Activated CD4-positive, alpha-beta T cell treated with anti-CD3 and anti-CD28 coated beads, Interleukin-2, amount 50 U/mL, for 24 hours (primary cell): Measurements from ENCODE around the gene EGFR.

Source experiments
- DNase-seq, 2 donors: peaks; one replicate each; pipeline ENCODE4 v3.0.0-alpha.2; 2020; ENCODE audit warnings: low read depth in 1 of 2, low spot score in 1 of 2

Gene EGFR

GRCh38 chr7:55240418-55241142 is 221.8 kb downstream of the EGFR start:
- DNase-seq = no peak

DNA sequence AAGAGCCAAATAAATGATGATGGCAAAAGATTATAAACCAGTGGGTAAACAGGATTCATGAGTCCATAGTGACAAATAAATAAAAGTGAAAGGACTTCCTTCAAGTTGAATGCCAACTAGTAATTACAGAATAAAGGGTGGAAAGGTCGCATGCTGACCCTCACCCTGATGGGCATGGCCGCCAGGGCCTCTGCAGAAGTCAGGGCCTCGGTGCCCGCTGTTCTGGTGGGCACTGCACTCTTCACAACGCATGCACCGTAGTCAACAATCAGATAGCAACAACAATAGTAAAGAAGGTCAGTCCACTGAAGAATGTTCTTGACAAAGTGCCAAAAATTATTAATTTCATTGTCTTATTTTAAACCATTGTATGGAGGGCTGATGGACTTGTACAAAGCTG is 223.1 kb downstream of the EGFR start:
- no peak for DNase-seq

- DNase-seq = no peak
Measured at GRCh38 chr7:55242613-55243012, 223.8 kb downstream of the EGFR start.

DNA sequence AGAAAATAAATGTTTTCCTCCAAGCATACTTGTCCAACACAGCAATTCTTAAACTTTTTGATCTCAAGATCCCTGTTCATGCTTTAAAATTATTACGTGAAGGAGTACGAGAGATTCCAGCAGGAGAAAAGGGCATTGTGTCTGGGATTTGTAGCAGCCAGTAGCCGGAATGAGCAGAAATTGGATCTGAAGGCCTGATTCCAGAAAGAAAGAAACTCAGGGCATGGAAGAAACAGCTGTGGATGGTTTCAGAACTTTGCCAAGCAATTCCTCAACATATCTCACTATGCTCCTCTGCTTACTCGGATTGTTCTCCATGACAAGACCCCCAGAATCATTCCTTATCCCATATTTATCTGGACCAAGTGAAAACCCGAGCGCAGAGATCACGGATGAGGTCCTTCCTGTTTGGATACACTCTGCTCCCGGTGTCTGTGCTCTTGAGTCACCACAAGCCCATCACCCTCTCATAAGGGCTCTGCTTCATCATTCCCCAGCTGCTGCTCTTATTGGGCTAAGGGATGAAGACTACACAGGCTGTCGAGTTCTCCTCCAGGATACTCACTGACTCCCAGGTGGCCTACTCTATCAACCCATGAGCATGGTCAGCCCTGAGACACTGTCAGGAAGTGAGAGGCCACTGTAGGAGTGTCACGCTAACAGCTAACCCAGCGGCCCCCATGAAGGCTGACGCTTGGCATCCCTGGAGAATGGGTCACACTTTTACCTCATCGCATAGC is 225.4 kb downstream of the EGFR start:
- DNase-seq = no peak

- DNase-seq = no peak
Measured at GRCh38 chr7:55245271-55245723, 226.5 kb downstream of the EGFR start.

GRCh38 chr7:55246171-55246570 is 227.4 kb downstream of the EGFR start:
- DNase-seq = no peak

DNA sequence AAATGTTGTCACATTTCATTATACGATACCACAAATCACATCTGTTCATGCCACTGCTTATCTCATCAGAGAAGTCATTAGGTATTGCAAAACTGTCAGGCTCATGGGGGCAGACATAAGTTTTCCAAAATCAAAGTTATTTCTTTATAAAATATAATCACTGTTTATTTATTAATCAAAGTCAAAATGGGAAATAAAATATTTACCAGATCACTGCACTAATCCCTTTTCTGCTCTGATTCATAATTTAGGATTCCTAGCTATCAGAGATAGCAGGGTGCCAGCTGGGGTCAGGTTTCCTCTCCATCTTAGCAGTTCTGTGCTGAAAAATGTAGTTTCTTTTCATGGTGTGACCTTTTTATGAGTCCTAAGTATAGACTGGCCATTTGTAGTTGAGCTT is 228.6 kb downstream of the EGFR start:
- DNase-seq = no peak

DNA sequence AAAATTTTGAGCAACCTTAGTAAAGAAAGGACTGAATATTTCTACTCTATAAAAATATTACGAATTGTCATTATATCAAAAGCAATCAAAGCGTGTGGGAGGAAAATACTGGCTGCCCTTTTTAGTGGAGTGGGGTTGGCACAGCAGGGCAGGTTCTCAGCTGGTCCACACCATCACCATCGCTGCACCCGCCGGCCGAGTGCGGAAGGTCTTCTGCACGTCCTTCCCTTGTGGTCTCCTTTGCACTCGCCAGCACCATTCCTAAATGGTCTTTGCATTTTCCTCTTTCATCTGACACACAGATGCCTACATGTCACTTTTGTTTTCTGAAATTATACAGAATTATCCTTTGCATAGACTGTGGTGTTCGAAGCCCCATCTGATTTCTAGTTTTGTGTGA is 229.7 kb downstream of the EGFR start:
- no peak for DNase-seq

DNA sequence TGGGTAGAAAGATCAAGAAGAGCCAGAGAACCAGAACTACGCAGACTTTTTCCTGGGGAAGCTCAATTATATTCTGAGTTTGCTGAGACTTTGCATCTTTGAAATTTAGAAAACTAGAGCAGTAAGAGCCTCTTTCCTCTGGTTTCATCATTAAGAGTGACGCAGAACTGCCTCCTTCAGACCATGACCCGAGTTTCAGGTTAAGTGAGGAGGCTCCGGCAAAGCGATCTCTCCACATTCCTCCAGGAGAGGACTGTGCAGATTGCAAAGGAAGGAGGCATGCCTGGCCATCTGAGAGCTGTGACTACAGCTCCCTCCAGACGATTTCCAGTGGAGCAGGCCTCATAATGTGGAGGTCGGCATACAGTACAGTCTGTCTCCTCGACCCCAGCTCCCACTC is 230.5 kb downstream of the EGFR start:
- DNase-seq = no peak

- DNase-seq = no peak
Measured at GRCh38 chr7:55250313-55250712, 231.5 kb downstream of the EGFR start.

DNA sequence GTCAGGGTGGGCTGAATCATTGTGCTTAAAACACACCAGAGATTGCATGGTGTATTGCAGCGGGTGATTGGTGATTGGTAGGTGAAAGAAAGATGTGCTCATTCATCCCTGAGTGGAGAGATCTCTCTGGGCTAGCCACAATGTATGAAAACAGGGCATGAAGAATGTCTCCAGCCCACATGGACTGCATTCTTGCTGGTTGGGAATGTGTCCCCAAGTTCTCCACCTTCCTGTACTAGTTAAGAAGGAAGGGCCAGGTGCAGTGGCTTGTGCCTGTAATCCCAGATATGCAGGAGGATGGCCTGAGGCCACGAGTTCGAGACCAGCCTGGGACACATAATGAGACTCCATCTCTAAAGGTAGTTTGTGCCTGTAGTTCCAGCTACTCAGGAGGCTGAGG is 232.5 kb downstream of the EGFR start:
- no peak for DNase-seq

DNA sequence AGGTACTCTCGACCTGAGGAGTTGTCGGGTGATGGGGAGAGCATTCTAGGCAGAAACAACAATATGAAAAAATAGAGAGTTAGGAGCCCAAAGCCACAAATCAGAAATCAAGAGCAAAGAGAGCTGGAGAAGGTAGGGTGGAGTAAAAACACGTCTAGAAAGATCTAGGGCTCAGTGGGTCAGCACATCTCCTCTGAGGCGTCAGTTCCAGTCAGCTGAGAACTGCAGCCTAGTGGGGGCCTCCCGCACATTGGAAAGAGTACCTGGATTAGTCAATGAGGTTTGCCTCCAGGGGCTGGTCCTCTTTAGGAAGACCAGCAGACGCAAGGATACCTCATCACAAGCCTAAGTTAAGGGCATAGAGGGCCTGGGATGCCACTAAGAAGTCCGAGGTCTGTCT is 233.1 kb downstream of the EGFR start:
- no peak for DNase-seq

- DNase-seq = no peak
Measured at GRCh38 chr7:55252386-55252785, 233.6 kb downstream of the EGFR start.

GRCh38 chr7:55253188-55253587 is 234.4 kb downstream of the EGFR start:
- no peak for DNase-seq

DNA sequence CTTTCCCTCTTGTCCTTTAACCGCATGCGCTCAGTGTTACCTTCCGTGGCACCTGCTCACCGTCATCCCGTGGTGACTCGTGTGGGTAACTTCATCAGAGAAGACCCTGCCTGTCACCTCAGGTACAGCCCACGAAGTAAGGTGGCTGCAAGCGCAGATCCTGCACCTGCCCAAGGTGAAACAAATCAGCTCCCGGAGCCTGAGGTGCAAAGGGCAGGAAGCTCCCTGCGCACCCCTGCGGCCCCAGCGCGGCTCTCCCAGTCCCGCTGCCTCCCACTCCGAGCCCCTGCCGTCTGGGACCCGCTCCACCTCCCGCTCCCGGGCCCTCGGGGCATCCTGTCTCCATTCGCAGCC is 235.4 kb downstream of the EGFR start:
- DNase-seq = no peak

GRCh38 chr7:55254596-55255495 is 236.0 kb downstream of the EGFR start:
- DNase-seq = peak; percentile 36 to 43

DNA sequence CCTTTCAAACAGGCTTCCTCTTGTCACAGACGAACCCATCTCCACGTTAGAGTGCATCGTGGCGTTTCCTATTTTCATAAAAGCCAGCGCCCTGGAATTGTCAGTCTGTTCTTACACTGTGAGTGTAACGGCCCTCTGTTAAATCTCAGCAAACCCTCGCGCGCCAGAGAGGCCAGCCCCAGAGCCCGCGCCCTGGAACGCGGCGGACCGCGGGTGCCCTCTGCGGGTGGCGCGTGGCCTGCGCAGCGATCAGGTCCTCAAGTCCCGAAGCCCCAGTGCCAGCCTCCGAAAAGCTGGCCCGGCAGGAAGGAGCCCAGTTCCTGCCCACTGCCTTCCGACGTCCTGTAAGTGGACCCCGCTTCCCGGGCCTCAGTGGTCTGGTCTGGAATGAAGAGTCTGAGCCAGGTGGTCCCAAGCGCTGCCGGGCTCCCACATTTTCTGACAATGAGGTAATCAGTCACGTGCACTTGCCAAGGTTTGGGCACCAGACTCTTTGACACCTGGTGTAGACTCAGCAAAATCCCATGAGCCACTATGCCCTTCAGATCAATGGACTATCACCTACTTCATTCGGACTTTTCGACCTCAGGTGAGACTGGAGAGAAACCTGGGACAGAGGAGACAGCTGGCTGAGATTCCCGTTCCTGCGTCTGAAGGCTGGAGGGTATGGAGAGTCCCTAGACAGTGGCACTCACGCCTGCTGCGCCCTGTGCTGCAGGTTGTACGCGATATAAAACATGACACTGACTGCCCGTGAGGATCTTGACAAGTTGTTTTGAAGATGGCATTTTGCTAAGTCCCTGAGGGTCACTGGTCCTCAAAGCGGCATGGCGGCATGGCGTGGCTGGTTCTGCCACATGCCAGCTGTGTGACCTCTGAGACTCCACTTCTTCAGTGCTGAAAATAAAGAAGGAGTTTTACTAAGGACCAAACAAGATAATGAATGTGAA is 237.0 kb downstream of the EGFR start:
- peak; percentile 52 to 57 for DNase-seq

DNA sequence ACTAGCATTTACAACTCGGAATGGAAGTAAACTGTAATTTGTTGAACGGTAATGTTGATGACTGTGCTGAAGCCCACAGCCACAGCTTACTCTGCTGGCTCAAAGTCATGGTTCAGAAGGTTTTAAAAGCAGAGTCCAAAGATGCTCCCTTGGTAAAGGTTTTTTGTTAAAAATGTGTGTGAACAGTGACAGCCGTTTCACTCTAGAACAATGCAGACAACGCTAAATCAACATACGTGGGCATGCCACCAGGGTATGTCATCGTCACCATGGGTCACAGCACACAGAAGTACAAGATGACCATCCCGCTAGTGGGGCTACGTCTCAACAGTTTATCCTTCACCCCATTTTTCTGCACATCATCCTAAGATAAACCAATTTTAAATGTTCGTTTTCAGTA is 239.8 kb downstream of the EGFR start:
- DNase-seq = no peak

DNA sequence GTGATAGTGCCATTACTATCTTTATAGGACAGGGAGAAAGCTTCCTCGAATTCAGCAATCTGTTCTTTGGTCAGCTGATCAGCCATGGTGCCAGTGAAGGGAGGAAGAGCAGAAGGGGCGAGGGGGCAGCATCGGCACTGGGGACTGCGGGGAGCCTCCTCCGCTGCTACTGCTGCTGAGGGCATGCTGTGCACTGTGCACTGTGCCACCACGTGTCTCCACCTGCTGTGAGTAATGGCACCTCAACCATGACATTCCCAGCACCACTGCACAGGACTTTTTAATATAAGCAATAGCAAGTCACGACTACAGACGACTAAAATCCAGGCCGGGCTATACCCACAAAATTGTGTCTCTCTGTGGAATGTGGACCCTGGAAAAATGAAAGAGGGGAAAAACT is 241.4 kb downstream of the EGFR start:
- DNase-seq = no peak

GRCh38 chr7:55260676-55261385 is 242.0 kb downstream of the EGFR start:
- DNase-seq = no peak
